GM18861 (cell line): ENCODE data around the gene CHMP4A.

ENCODE experiments used
- ATAC-seq: cut with Tn5 transposase; IDR thresholded peaks from one replicate; pipeline ENCODE4 v1.9.1; 2021; ENCODE audit not compliant: unreplicated experiment

The CHMP4A gene, protein sequence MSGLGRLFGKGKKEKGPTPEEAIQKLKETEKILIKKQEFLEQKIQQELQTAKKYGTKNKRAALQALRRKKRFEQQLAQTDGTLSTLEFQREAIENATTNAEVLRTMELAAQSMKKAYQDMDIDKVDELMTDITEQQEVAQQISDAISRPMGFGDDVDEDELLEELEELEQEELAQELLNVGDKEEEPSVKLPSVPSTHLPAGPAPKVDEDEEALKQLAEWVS

DNA sequence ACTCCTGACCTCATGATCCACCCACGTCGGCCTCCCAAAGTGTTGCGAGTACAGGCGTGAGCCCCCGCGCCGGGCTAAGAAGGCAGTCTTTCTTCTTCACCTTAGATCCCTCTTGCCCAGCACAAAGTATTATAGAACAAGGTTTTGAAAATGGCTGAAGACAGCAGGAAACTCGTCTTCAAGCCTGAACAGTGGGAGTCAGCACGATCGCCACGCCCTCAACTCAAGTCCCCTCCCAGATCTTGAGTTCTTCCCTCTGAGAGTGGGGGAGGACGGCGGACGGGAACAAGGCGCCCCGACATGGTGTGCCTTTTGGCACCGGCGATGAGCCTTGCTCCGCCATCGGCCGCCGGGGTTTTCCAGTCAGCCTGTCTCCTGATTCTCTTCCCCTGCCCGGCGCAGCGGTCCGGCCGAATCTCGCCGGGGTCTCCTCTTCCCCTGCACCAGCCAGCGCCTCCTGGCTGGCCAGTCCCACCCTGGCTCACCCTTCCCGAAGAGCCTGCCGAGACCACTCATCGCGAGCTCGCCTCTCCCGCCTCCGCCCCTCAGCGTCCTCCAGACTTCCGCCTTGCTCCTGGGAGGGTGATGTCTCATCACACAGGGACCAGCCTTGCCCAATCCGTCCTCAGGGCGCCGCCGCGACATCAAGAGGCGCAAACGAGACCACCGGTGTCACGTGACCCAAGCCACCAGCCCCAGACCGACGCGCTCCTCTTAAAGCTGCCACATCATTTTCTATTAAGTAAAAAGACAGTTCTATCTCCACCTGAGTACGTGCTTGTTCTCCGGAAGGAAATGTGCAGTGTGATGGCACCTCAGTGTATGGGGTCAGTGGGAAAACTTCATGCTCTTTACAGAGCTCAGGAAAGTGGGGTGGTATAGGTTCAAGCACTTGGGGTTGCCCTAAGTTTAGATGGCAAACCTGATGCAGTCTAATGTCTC, at the start of gene CHMP4A:
Gene CHMP4A (minus strand): TSS at position 565 of the 942 bp plus-strand sequence. CDS start 49 bp downstream, at position 516.
- peak; percentile 68 for ATAC-seq

DNA sequence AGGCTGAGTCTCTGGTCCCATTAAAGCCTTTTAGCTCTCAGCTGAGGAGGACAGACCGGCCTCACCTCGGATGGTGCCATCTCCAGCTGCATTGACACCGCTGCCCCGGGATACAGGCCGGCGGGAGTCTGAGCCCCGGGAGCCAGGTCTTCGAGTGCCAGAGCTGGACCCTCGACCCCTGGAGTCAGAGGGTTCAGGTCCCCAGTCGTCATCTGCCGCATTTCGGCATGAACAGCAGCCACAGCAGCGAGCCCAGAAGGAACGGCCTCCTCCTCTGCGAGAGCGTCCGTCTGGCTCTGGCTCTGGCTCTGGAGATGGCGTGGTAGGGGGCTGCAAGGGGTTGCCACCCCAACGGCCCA, 48.7 kb upstream of the CHMP4A start:
- ATAC-seq = no peak

DNA sequence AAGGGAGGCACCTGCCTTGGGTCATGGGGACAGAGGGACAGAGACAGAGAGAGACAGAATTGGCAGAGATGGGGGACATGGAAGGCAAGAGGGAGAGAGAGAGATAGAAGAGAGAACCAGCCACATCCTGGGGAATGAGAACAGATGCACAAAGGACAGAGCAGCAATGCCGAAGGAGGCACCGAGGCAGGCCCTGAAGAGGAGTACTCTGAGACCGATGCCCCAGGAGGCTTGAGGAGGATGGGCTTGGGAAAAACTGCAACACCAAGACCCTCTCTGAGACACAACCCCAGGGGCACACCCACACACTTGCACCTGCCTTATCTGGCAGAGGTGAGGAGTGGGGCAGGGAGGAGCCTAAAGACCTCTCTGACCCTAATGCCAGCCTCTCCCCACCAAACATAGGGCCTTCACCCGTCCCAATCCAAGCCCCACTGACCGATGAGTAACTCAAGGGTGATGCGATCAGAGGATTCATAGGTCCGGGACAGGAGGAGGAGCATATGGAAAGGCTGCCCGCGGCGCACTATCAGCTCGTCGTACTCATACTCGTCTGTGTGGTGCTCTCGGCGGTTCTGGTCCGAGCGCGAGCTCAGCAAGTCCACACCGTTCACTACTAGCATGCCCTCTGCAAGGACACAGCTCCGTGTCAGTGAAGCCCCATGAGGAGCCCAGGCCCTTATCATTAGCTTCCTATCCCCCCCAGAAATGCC, 48.1 kb upstream of the CHMP4A start:
- ATAC-seq = no peak

DNA sequence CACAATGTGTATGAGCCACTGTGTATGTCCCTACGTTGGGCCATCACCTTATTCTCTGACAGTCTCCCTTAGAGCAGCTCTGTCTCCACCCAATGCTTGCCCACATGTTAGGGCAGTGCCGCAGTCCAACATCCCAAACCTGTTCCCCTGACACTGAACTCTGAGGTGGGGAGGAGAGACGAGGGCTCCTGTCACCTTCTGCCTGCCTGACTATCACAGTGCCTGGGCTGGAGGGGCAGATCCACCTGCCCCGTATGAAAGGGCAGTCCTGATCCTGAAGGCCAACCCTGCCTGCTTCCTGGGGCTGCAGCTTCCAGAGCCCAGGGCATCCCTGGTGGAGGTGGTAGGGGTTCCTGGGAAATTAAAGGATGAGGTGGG, 47.5 kb upstream of the CHMP4A start:
- ATAC-seq = no peak

DNA sequence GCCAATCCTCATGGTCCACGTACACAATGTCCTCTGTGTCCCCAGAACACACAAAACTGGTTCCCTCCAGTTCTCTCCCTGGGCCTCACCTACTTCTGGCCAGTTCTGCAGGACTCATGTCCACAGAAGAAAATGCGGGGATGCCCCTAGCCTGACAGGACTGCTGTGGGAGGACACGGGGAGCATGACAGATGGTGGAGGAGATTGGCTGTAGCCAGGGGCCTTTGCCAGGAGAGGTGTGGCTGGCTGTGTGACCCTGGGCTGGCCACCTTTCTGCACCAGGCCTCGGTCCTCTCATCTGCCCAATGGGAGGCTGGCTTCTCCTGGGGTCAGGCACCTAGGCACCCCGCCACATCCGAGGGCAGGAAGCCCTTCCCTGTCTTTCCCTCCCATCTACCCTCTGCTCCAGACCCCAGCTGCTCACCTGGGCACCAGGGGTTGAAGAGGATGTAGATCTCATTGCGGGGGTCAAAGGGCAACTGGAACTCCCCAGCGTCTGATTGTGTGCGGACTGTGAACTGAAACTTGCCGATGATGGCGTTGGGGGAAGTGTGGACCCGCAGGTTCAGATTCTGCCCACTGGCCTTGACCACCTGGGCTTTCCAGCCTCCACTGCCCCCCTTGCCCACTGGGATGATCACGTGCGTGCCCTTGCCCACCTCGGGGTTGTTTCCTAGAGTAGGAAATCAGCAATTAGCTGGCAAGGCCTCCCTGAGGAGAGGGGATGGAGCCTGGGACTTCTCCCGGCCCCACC, 46.9 kb upstream of the CHMP4A start:
- ATAC-seq = no peak

DNA sequence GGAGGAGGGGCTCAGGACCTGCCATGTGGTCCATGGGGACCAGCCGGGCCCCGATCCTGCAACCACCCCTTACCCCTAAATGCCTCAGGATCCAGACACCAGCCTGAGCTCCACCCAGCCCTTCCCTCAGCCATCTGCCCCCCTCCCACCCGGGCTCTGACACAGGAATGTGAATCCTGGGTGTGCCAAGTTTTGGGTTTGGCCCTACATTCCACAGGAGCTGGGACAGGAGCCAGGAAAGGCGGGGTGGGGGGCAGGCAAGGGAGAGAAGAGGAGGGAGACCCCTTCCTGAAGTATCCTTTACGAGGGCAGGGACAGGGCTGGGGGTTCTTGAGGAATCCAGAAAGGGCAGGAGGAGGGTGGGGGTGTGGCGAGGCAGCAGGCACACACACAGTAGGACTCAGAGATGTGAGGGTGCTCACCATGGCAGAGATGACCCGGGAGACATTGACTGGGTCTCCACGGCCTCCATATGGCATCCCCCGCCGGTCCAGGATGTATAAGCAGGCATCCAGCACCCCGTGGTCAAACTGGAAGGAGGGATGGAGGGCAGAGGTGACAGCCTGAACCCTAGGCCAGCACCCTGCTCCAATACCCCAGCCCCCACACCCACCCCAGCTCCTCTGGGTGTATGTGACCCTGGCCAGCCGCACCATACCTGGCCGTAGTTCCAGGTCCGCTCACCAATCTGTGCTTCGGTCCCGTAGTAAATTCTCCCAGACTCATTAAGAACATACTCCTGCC, 46.2 kb upstream of the CHMP4A start:
- no peak for ATAC-seq

DNA sequence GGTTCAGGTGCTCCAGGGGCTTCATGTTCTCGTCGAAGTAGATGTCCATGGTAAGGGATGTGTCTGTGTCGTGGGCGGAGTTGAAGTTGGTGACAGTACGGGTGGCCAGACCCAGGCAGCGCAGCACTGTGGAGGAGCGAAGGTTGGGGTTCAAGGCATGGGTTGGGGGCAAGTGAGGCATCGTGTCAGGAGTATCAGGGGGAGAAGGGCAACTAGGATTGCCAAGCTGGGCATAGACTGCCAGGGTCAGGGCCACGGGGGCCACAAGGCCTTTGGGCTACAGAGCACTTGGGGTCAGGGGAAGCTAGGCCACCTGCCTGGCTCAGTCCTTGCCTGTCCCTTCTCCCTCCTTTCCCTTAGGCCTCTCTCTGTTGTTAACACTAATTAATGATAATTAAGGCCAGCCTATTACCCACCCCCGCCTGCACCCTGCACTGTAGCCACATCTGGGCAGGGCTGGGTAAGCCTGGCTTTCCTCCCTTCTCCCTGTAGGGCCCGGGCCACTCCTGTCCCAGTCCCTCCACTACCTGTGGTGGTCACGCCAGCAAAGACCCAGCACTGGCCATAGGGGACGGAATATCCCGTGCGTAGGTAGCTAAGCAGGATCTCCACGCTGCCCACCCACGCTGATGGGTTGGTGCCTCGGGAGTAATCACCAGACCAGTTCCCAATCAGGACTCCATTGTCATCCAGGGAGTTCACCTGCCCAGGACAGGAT, 45.4 kb upstream of the CHMP4A start:
- ATAC-seq = no peak

DNA sequence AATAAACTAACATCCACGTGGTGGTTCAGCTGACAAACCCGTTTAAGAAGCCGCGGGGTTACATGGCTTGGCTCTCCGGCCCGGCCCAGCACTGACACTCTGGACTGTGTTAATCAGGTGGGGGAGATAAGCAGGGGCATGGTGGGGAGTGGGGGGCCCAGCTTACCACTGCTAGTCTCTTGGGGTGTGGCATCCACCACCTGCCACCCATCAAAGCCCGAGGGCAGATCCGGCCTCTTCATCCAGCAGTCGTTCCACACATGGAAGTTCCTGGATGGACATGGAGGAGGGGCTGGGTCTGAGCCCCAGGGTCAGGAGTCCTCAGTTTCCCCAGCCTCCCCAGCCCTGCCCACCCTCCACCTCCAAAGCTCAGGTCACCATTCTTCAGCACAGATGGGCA, 44.8 kb upstream of the CHMP4A start:
- no peak for ATAC-seq

DNA sequence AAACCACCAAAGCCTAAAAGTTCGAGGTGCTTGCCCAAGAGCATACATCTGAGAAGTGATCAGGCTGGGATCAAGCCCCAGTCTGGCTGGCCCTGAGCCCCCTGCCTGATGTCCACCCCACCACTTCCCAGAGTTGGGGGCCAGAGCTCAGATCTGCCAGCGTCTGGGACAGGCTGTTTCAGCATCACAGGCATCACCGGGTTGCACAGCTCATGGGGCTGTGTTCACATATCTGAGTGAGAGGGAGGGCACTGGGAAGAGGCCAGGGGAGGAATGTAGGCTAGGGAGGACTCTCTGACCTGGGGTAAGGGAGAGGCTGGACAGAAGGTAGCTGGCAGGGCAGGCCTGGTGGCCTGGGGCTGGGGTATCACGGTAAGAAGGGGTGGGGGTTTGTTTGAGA, 43.7 kb upstream of the CHMP4A start:
- ATAC-seq = no peak

DNA sequence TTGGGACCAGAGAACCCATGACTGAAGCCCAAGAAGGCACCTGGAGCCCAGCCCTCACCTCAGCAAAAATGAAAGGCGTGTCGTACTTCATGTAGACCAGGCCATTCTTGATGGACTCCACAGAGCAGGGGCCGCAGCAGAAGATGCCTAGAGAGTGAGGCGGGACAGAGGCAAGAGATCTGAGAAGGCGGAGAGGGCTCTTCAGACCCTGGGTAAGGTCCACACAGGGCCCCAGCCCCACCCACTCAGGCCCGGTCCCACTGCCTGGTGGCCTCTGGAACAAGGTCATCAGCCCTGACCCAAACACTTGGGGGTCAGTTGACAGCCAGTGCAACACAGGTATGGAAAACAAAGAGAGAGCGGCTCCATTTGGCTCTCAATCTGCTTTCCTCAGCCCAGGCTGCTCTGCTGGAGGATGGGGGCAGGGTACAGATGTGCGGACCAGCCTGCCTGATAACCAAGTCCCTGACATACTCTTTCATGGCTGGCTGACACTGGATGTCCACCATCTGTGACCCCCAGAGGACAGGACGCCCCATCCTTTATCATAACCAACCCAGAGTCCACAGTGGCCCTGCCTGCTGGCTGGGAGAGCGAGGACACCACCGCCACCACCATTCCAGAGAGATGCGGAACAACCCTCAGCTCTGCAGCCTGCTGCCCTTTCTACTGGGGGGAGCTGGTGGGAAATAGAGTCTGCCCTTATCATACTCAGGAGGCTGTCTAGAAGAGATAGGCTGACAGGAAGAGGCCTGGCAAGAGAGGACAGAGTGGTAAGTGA, 42.8 kb upstream of the CHMP4A start:
- ATAC-seq = no peak

DNA sequence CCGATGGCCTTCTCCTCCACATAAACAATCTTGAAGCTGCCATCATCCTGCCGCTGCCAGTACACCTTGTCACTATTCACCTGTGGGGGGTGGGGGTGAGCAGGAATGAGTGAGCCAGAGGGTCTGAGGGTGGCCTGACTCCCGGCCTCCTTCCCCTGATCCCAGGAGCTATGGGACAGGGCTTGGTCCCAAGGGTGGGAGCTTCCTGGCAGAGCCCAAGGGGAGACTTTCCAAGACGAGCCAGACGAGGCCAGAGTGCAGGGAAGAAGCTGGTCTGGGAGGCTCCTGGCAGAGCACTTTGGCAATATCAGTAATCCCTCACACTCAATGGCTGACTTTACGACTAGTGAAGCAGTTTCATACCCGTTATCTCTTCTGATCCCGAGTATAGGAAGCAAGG, 42.1 kb upstream of the CHMP4A start:
- no peak for ATAC-seq

DNA sequence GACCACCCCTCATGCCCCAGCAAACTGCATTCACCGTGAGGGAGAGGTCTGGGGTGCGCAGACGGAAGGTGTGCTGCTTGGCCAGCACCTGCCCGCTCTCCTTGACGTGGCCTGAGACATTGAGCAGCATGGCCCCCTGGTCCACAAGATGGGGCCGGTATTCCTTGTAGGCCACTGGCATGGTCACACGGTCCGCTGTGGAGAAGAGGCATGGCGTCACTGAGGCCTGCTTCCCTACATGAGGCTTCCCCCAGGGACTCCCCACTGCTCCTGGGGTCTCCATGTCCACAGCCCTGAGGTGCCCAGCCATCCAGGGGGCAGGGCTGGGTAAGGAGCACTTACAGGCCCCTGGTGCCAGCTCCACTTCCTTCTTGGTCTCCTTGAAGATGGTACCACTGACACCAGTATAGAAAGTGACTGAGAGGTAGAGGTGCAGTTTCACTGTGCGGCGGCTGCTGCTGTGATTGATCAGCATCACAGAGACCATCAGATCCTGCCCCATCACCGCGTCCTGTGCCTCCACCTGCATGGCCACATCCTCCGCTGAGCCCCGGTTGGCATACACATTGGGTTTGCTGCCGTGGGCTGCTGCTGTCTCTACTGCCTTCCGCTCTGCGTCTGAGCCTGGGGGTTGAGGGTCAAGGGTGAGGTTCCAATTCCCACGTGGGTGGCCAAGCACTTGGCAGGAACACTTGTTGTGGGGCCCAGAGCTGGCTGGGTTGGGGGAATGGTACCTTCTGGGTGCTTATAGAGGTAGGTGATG, 41.5 kb upstream of the CHMP4A start:
- ATAC-seq = no peak

DNA sequence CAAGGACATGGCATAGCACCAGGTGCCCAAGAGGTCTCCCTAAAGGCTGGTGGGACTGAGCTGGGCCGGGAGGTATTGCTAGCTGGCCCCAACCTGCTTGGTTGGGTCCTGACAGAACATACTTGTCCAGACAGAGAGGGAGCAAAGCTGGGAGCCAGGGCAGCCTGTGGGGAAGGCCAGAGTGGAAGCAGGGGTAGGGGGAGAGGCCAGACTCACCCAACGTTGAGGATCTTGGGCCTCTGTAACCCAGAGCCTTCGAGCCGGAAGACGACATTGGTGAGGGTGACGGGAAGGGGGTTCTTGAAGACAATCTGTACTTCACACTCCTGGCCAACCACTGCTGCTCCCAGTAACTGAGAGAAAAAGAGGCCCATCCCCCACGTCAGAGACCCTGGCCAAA, 40.6 kb upstream of the CHMP4A start:
- ATAC-seq = no peak

DNA sequence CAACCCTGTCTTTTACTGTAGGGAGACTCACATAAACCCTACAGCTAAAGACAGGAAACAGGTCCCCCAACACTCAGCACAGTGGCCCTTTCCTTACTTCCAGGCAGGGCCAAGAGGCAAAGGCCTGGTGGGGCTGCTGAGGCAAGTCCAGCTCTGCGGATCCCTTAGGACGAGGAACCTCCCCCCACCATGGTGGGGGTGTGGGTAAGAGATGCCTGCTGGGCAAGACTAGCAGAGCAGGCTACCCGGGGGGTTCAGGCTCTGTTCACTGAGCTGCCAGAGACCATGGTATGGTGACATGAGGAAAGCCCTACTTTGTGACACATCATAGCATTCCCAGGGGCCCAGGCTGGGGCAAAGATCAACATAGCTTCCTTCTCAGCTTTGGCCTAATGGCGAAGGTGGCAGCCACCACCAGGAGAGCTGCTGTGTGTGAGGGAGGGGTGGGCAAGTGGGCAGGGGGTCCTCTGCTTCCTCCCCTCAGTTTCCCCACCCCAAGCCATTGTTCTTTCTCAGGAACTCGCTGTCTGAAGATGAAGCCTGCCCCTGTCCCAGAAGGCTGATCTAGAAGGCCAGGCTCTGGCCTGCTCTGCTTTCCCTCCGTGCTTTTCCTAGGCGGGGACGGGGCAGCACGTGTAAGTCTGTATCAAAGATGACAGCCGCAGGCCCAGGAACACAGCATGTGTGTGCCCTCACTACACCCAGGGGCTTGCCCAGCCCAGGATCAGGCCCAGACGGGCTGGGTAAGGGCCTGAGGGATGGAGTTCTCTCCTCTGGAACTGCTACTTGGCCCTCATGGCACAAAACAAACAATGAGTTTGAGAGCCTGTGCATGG, 39.2 kb upstream of the CHMP4A start:
- no peak for ATAC-seq

DNA sequence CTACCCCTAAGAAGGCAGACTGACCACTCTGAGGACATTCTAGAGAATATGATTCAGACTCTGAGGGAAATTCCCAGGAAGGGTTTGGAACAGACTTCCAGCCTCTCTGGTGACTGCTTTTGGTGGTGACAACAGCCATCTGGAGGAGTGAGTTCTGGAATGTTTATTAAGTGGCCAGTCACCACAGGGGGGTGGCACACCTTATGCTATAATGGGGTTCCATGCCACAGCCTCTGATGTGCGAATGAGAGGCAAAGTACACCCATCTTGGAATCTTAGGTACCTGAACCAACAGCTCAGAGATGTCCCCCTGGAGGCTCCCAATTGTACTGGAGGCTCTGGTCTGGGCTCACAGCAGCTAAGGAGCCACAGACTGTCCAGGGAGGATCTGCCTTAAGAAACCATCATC, 38.6 kb upstream of the CHMP4A start:
- ATAC-seq = no peak

DNA sequence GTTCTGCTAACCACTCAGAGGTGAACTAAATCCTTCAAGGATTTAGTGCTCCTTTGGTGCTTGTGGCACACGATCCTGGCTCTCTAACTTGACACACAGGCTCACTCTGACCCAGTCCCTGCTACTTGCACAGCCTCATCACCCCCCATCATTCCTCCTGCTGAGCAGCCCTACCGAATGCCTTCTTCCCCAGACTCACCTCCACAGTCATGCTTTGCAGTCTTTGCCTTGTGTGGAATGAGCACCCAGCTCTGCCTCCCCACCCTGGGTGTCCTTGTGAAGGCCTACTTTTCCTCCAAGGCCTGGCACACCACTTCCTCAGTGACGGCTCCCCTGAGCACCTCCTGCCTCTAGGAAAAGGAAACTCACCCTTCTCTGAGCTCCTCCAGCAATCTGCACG, 37.1 kb upstream of the CHMP4A start:
- ATAC-seq = no peak

DNA sequence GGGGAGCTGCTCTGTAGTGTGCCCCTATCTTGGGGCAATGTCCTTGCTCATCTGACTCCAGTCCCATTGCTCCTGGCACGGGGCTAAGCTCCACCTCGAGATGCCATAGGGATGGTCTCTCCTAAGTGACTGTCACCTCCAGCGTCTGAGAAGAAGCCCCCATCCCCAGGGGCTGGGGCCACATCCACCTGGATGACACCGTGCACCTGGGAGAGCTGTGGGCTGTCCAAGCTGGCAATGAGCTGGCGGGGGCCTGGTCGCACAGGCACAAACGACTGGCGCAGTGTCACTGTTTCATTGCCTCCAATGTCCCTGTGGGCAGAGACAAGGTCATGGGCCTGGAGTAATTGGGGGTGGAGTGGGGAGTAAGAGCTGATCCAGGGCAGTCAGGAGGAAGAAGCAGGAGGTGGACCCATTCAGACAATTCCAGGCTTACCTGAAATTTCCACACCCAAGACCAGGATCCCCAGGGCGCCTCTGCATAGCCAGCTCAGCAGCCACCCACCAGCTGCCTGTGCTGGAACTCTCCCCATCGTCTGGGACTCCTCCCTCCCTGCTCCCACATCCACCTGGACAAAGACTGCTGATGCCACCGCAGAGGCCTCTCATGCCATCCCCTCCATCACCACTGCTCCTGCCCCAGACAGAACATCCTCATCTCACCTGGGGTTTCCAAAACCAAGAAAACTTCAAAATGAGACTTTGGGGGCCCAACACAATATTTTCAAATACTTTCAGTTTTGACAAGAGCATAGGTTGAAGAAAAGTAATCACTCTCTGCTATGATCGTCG, 36.1 kb upstream of the CHMP4A start:
- no peak for ATAC-seq
